ENCODE measurements around the gene SLC4A5. TPM values are rescaled to one million over a fixed set of nuclear protein-coding genes. Genes with fewer than 3 reads are reported as not detected.

SLC4A5 gene
- total and polyA plus RNA-seq, 2 of the 8 experiments (the other 6 are each of a cell fraction or from before 2014, with no cell fraction given): 0.42 to 0.52 TPM

- TF ChIP-seq RNF2 (IDR thresholded peaks at IDR 0.05; ENCODE audit: borderline replicate concordance, low read depth, low read length, missing control alignments, poor library complexity, severe bottlenecking) (no peak), HDAC6 (IDR thresholded peaks at IDR 0.05; ENCODE audit: low read depth, low read length) (no peak), CREB1 (IDR thresholded peaks at IDR 0.05) (no peak), RXRA (IDR thresholded peaks at IDR 0.05; ENCODE audit: insufficient read depth, low read depth, low read length) (no peak), NRF1 (IDR thresholded peaks at IDR 0.05; ENCODE audit: low read depth, low read length) (no peak), ATF3 (IDR thresholded peaks at IDR 0.05; ENCODE audit: insufficient read depth, low read depth, low read length) (no peak), ATF2 (IDR thresholded peaks at IDR 0.05; ENCODE audit: low read length) (no peak), CTCF (IDR thresholded peaks at IDR 0.05; ENCODE audit: control extremely low read depth in 1 of 3, insufficient read depth in 1 of 3, low read depth in 1 of 3, low read length in 3 of 3) (no peak), SIX5 (IDR thresholded peaks at IDR 0.05; ENCODE audit: low read depth, low read length) (no peak), SP2 (IDR thresholded peaks at IDR 0.05; ENCODE audit: low read length) (no peak)
Observed at GRCh38 chr2:74373221-74373676, 30.0 kb upstream of the SLC4A5 start (continued).

Data from H1 (cell line).